ENCODE results near the gene TMEM79. TPM values are rescaled to one million over a fixed set of nuclear protein-coding genes. Genes with fewer than 3 reads are reported as not detected.

The TMEM79 gene
- total RNA-seq, 1 donor from 2014 or later, result 8.6 TPM

GRCh38 chr1:156281281-156281680 lies 2.8 kb upstream of the TMEM79 start:
- no peaks in the 10 kb centered on the region for H3K9me3 Mint-ChIP-seq
- intact Hi-C loops (cut with micrococcal nuclease), result no loop called here
- H3K27me3 Mint-ChIP-seq, result no peaks in the 10 kb centered on the region
- H3K4me1 Mint-ChIP-seq, result peaks cover 38% of the 10 kb centered on the region
- peak overlapping the region; percentile 96 for H3K27ac Mint-ChIP-seq
- peaks cover 31% of the 10 kb centered on the region for H3K36me3 Mint-ChIP-seq (ENCODE audit: low read depth)
- peak overlapping the region; percentile 93 for H3K4me3 Mint-ChIP-seq
- DNase-seq, result peak; percentile 76

- peak overlapping the region; percentile 96 for H3K27ac Mint-ChIP-seq
- DNase-seq, result peak; percentile 70
- intact Hi-C loops (cut with micrococcal nuclease), result loop anchor here (1.0 to 2.0 kb wide), 5 partner anchors 56 to 447 kb away; partner anchors contain the start of genes CCT3, ISG20L2, METTL25B and PMF1
- no peaks in the 10 kb centered on the region for H3K9me3 Mint-ChIP-seq
- H3K4me1 Mint-ChIP-seq, result peaks cover 38% of the 10 kb centered on the region
- peak overlapping the region; percentile 93 for H3K4me3 Mint-ChIP-seq
- H3K27me3 Mint-ChIP-seq, result no peaks in the 10 kb centered on the region
- H3K36me3 Mint-ChIP-seq (ENCODE audit: low read depth), result peaks cover 25% of the 10 kb centered on the region
Measured at GRCh38 chr1:156281693-156282478, 2.2 kb upstream of the TMEM79 start.

GRCh38 chr1:156282479-156283222 lies 1.5 kb upstream of the TMEM79 start, which contains the start of gene SMG5:
TSS of gene SMG5 (minus strand) at chr1:156282825. CDS start at chr1:156282680, 145 bp downstream.
- intact Hi-C loops (cut with micrococcal nuclease), result loop anchor here (1.0 to 2.0 kb wide), 6 partner anchors 13 to 446 kb away; partner anchors contain the start of genes CCT3, GLMP, ISG20L2 and METTL25B
- Mint-ChIP-seq H3K27ac (peak within 1 kb of the TSS; percentile 96), H3K4me3 (peak within 1 kb of the TSS; percentile 93), H3K4me1 (peaks cover 38% of the 10 kb centered on the region), H3K9me3 (no peaks in the 10 kb centered on the region), H3K36me3 (ENCODE audit: low read depth) (peaks cover 17% of the 10 kb centered on the region), H3K27me3 (no peaks in the 10 kb centered on the region)
- peak; percentile 99 for DNase-seq

- H3K27ac Mint-ChIP-seq, result peak overlapping the region; percentile 96
- H3K36me3 Mint-ChIP-seq (ENCODE audit: low read depth), result peaks cover 9% of the 10 kb centered on the region
- H3K4me1 Mint-ChIP-seq, result peaks cover 38% of the 10 kb centered on the region
- DNase-seq, result no peak
- intact Hi-C loops (cut with micrococcal nuclease), result loop anchor here (1.0 to 2.0 kb wide), 5 partner anchors 12 to 445 kb away; partner anchors contain the start of genes GLMP, ISG20L2, METTL25B and PMF1
- peak overlapping the region; percentile 93 for H3K4me3 Mint-ChIP-seq
- no peaks in the 10 kb centered on the region for H3K27me3 Mint-ChIP-seq
- H3K9me3 Mint-ChIP-seq, result no peaks in the 10 kb centered on the region
Measured at GRCh38 chr1:156283521-156283920, 604 bp upstream of the TMEM79 start.

- H3K27ac Mint-ChIP-seq, result no peak overlapping the region
- H3K9me3 Mint-ChIP-seq, result no peaks in the 10 kb centered on the region
- DNase-seq, result no peak
- H3K4me1 Mint-ChIP-seq, result peaks cover 38% of the 10 kb centered on the region
- H3K27me3 Mint-ChIP-seq, result no peaks in the 10 kb centered on the region
- H3K4me3 Mint-ChIP-seq, result no peak overlapping the region
- peaks cover 9% of the 10 kb centered on the region for H3K36me3 Mint-ChIP-seq (ENCODE audit: low read depth)
- intact Hi-C loops (cut with micrococcal nuclease), result no loop called here
Measured at GRCh38 chr1:156284757-156285156, 632 bp downstream of the TMEM79 start.

- H3K4me3 Mint-ChIP-seq, result no peak overlapping the region
- H3K4me1 Mint-ChIP-seq, result peaks cover 34% of the 10 kb centered on the region
- DNase-seq, result no peak
- H3K36me3 Mint-ChIP-seq (ENCODE audit: low read depth), result peaks cover 9% of the 10 kb centered on the region
- no peak overlapping the region for H3K27ac Mint-ChIP-seq
- no peaks in the 10 kb centered on the region for H3K27me3 Mint-ChIP-seq
- H3K9me3 Mint-ChIP-seq, result no peaks in the 10 kb centered on the region
- intact Hi-C loops (cut with micrococcal nuclease), result no loop called here
Measured at GRCh38 chr1:156285437-156285836, 1.3 kb downstream of the TMEM79 start.

- H3K27ac Mint-ChIP-seq, result no peak overlapping the region
- peaks cover 9% of the 10 kb centered on the region for H3K36me3 Mint-ChIP-seq (ENCODE audit: low read depth)
- no peaks in the 10 kb centered on the region for H3K27me3 Mint-ChIP-seq
- peaks cover 28% of the 10 kb centered on the region for H3K4me1 Mint-ChIP-seq
- no peak for DNase-seq
- H3K4me3 Mint-ChIP-seq, result no peak overlapping the region
- intact Hi-C loops (cut with micrococcal nuclease), result no loop called here
- H3K9me3 Mint-ChIP-seq, result no peaks in the 10 kb centered on the region
Measured at GRCh38 chr1:156286061-156286460, 1.9 kb downstream of the TMEM79 start.

GRCh38 chr1:156289857-156290256 lies 5.7 kb downstream of the TMEM79 start:
- H3K4me3 Mint-ChIP-seq, result no peak overlapping the region
- H3K36me3 Mint-ChIP-seq (ENCODE audit: low read depth), result peaks cover 11% of the 10 kb centered on the region
- H3K9me3 Mint-ChIP-seq, result no peaks in the 10 kb centered on the region
- H3K27ac Mint-ChIP-seq, result no peak overlapping the region
- no peak for DNase-seq
- no peaks in the 10 kb centered on the region for H3K27me3 Mint-ChIP-seq
- intact Hi-C loops (cut with micrococcal nuclease), result no loop called here
- peaks cover 10% of the 10 kb centered on the region for H3K4me1 Mint-ChIP-seq

GRCh38 chr1:156291226-156292061 lies 7.3 kb downstream of the TMEM79 start:
- Mint-ChIP-seq H3K27ac (no peak overlapping the region), H3K36me3 (ENCODE audit: low read depth) (peaks cover 9% of the 10 kb centered on the region), H3K4me3 (peak overlapping the region; percentile 50), H3K9me3 (no peaks in the 10 kb centered on the region), H3K27me3 (no peaks in the 10 kb centered on the region), H3K4me1 (peaks cover 18% of the 10 kb centered on the region)
- peak; percentile 67 for DNase-seq
- intact Hi-C loops (cut with micrococcal nuclease), result no loop called here

GRCh38 chr1:156293098-156293434 lies 8.9 kb downstream of the TMEM79 start:
- DNase-seq, result no peak
- no peaks in the 10 kb centered on the region for H3K27me3 Mint-ChIP-seq
- intact Hi-C loops (cut with micrococcal nuclease), result no loop called here
- H3K36me3 Mint-ChIP-seq (ENCODE audit: low read depth), result peaks cover 9% of the 10 kb centered on the region
- no peak overlapping the region for H3K4me3 Mint-ChIP-seq
- H3K9me3 Mint-ChIP-seq, result no peaks in the 10 kb centered on the region
- H3K4me1 Mint-ChIP-seq, result peaks cover 18% of the 10 kb centered on the region
- no peak overlapping the region for H3K27ac Mint-ChIP-seq

- intact Hi-C loops (cut with micrococcal nuclease), result no loop called here
- no peak for DNase-seq
- H3K36me3 Mint-ChIP-seq (ENCODE audit: low read depth), result peaks cover 6% of the 10 kb centered on the region
- no peaks in the 10 kb centered on the region for H3K9me3 Mint-ChIP-seq
- H3K27me3 Mint-ChIP-seq, result no peaks in the 10 kb centered on the region
- H3K4me3 Mint-ChIP-seq, result no peak overlapping the region
- peaks cover 18% of the 10 kb centered on the region for H3K4me1 Mint-ChIP-seq
- no peak overlapping the region for H3K27ac Mint-ChIP-seq
Measured at GRCh38 chr1:156293895-156294294, 9.8 kb downstream of the TMEM79 start.

- Mint-ChIP-seq H3K4me3 (peak within 1 kb of the TSS; percentile 93), H3K36me3 (ENCODE audit: low read depth) (peaks cover 4% of the 10 kb centered on the region), H3K9me3 (no peaks in the 10 kb centered on the region), H3K4me1 (peaks cover 18% of the 10 kb centered on the region), H3K27ac (peak within 1 kb of the TSS; percentile 74), H3K27me3 (no peaks in the 10 kb centered on the region)
- intact Hi-C loops (cut with micrococcal nuclease), result loop anchor here (1.0 kb wide), 1 partner anchor 12 kb away; no protein-coding TSS in a partner anchor
- DNase-seq, result peak; percentile 88
Measured at GRCh38 chr1:156295391-156295947, 11.3 kb downstream of the TMEM79 start, which contains the start of gene GLMP. TSS of gene GLMP (minus strand) at chr1:156295679. CDS start at chr1:156295645, 34 bp downstream.

GRCh38 chr1:156298852-156299357 lies 14.8 kb downstream of the TMEM79 start, which contains the start of gene VHLL:
TSS of gene VHLL (minus strand) at chr1:156299307. CDS start at chr1:156299189, 118 bp downstream.
- Mint-ChIP-seq H3K4me1 (peaks cover 15% of the 10 kb centered on the region), H3K9me3 (no peaks in the 10 kb centered on the region), H3K36me3 (ENCODE audit: low read depth) (no peaks in the 10 kb centered on the region), H3K4me3 (no peak within 1 kb of the TSS), H3K27me3 (no peaks in the 10 kb centered on the region), H3K27ac (no peak within 1 kb of the TSS)
- intact Hi-C loops (cut with micrococcal nuclease), result no loop called here
- no peak for DNase-seq
